Osteoblast (primary cell): ENCODE measurements around the gene HAND1. TPM values are rescaled to one million over a fixed set of nuclear protein-coding genes. Genes with fewer than 3 reads are reported as not detected.

Experiments
- DNase-seq: peaks from one replicate; pipeline ENCODE4 v3.0.0; 2011; ENCODE audit warnings: low spot score, mixed read lengths; ENCODE audit not compliant: insufficient read length; ENCODE audit errors: missing footprints
- H2AFZ ChIP-seq: 2 replicates; pipeline ENCODE4 v1.6.0; 2011; ENCODE audit warnings: mild to moderate bottlenecking, low read length
- H3K27ac ChIP-seq: 2 replicates; pipeline ENCODE4 v1.5.1; 2011; ENCODE audit warnings: mild to moderate bottlenecking, low read depth, low read length, moderate library complexity
- H3K27me3 ChIP-seq: 2 replicates; pipeline ENCODE4 v1.6.0; 2012; ENCODE audit warnings: mild to moderate bottlenecking, control low read depth, inconsistent platforms, low read length, moderate library complexity; ENCODE audit not compliant: insufficient read depth
- H3K36me3 ChIP-seq: 2 replicates; pipeline ENCODE4 v1.5.1; 2011; ENCODE audit warnings: mild to moderate bottlenecking, low read length, control low read depth, moderate library complexity; ENCODE audit not compliant: insufficient read depth
- H3K4me1 ChIP-seq: 2 replicates; pipeline ENCODE4 v1.5.1; 2011; ENCODE audit warnings: mild to moderate bottlenecking, low read length, control low read depth, moderate library complexity; ENCODE audit not compliant: insufficient read depth
- H3K4me2 ChIP-seq: 2 replicates; pipeline ENCODE4 v1.6.0; 2011; ENCODE audit warnings: mild to moderate bottlenecking, low read length; ENCODE audit not compliant: insufficient read depth
- H3K4me3 ChIP-seq: fragments of 200-600 bp; sonication (generic); 3 replicates; pipeline ENCODE4 v1.5.1; 2012; ENCODE audit warnings: mild to moderate bottlenecking, low read length, inconsistent platforms; ENCODE audit not compliant: insufficient read depth
- H3K79me2 ChIP-seq: 2 replicates; pipeline ENCODE4 v1.6.0; 2012; ENCODE audit warnings: mild to moderate bottlenecking, low read length, control low read depth, inconsistent platforms; ENCODE audit not compliant: insufficient read depth
- H3K9me3 ChIP-seq: 2 replicates; pipeline ENCODE4 v1.5.1; 2011; ENCODE audit warnings: low read depth, low read length, control low read depth
- H4K20me1 ChIP-seq: 2 replicates; pipeline ENCODE4 v1.6.0; 2012; ENCODE audit warnings: mild to moderate bottlenecking, low read length, control low read depth; ENCODE audit not compliant: insufficient read depth
- CTCF ChIP-seq: IDR thresholded peaks from 2 replicates; pipeline ENCODE4 v1.5.1; 2011; ENCODE audit warnings: mild to moderate bottlenecking, low read depth, low read length, moderate library complexity; ENCODE audit errors: extremely low read depth
- total RNA-seq: library from RNA; depleted of rRNA; stranded (reverse); fragments of >200 nt; gene quantifications from 2 replicates; pipeline ENCODE4 v1.2.3, GENCODE V29; 2012

The HAND1 gene
- total RNA-seq, 1 donor = not detected

GRCh38 chr5:154498591-154498990 lies 20.6 kb upstream of the HAND1 start:
- Histone ChIP-seq H3K4me1 (no peaks in the 10 kb centered on the region), H3K27me3 (peaks cover 44% of the 10 kb centered on the region), H3K4me2 (no peak overlapping the region), H3K79me2 (no peaks in the 10 kb centered on the region), H2AFZ (no peak overlapping the region), H4K20me1 (no peaks in the 10 kb centered on the region), H3K9me3 (no peaks in the 10 kb centered on the region), H3K36me3 (no peaks in the 10 kb centered on the region), H3K4me3 (no peak overlapping the region), H3K27ac (no peak overlapping the region)
- DNase-seq = no peak
- TF ChIP-seq CTCF = no peak

- peaks cover 34% of the 10 kb centered on the region for H3K27me3 ChIP-seq
- no peak for TF ChIP-seq CTCF
- no peak for DNase-seq
Observed at GRCh38 chr5:154494036-154494435, 16.0 kb upstream of the HAND1 start.

GRCh38 chr5:154493274-154493673 lies 15.2 kb upstream of the HAND1 start:
- no peak for TF ChIP-seq CTCF
- Histone ChIP-seq H3K36me3 (no peaks in the 10 kb centered on the region), H3K4me2 (no peak overlapping the region), H3K9me3 (no peaks in the 10 kb centered on the region), H4K20me1 (no peaks in the 10 kb centered on the region), H3K27me3 (peaks cover 36% of the 10 kb centered on the region), H2AFZ (no peak overlapping the region), H3K4me3 (no peak overlapping the region), H3K4me1 (no peaks in the 10 kb centered on the region), H3K27ac (no peak overlapping the region), H3K79me2 (no peaks in the 10 kb centered on the region)
- DNase-seq = no peak

More at GRCh38 chr5:154494036-154494435, 16.0 kb upstream of the HAND1 start:
- Histone ChIP-seq H3K4me3 (no peak overlapping the region), H3K4me2 (no peak overlapping the region), H3K36me3 (no peaks in the 10 kb centered on the region), H2AFZ (no peak overlapping the region), H3K27ac (no peak overlapping the region), H3K4me1 (no peaks in the 10 kb centered on the region), H3K9me3 (no peaks in the 10 kb centered on the region), H4K20me1 (no peaks in the 10 kb centered on the region), H3K79me2 (no peaks in the 10 kb centered on the region)

GRCh38 chr5:154491941-154492340 lies 13.9 kb upstream of the HAND1 start:
- Histone ChIP-seq H3K27me3 (peaks cover 47% of the 10 kb centered on the region), H2AFZ (no peak overlapping the region)
- no peak for TF ChIP-seq CTCF

More at GRCh38 chr5:154491941-154492340, 13.9 kb upstream of the HAND1 start:
- no peaks in the 10 kb centered on the region for H3K79me2 ChIP-seq
- no peak for DNase-seq
- no peaks in the 10 kb centered on the region for H3K36me3 ChIP-seq
- no peak overlapping the region for H3K4me3 ChIP-seq
- no peak overlapping the region for H3K4me2 ChIP-seq
- no peaks in the 10 kb centered on the region for H3K9me3 ChIP-seq
- H3K4me1 ChIP-seq = no peaks in the 10 kb centered on the region
- no peaks in the 10 kb centered on the region for H4K20me1 ChIP-seq
- no peak overlapping the region for H3K27ac ChIP-seq
